ENCODE measurements around the gene CAPZA3. TPM values are rescaled to one million over a fixed set of nuclear protein-coding genes. Genes with fewer than 3 reads are reported as not detected.

The CAPZA3 gene
- total RNA-seq, 6 experiments from 2014 or later = 0.24 to 1.2 (median 0.26) TPM; not detected in 3

- no peaks in the 10 kb centered on the region for H3K4me1 ChIP-seq
- no peak for ATAC-seq
- no peak for TF ChIP-seq POLR2A (IDR thresholded peaks at IDR 0.05)
- no peak for TF ChIP-seq CTCF (IDR thresholded peaks at IDR 0.05)
- H3K27me3 ChIP-seq = no peaks in the 10 kb centered on the region
- intact Hi-C loops (cut with DNase I) = no loop called here
- H3K36me3 ChIP-seq = no peaks in the 10 kb centered on the region
- no peaks in the 10 kb centered on the region for H3K9me3 ChIP-seq
- no peak for DNase-seq
- H3K4me3 ChIP-seq = no peak overlapping the region
- no peak overlapping the region for H3K27ac ChIP-seq
These were observed 19.5 kb upstream of the CAPZA3 start for GRCh38 chr12:18718462-18718861.

GRCh38 chr12:18719922-18720510, 17.9 kb upstream of the CAPZA3 start:
- no peak for TF ChIP-seq POLR2A (IDR thresholded peaks at IDR 0.05)
- no peak for TF ChIP-seq CTCF (IDR thresholded peaks at IDR 0.05)
- intact Hi-C loops (cut with DNase I) = no loop called here
- 65% methylated on average over 3 of the region's 3 CpGs for WGBS (ENCODE audit: insufficient coverage, low coverage, low lambda C conversion rate, missing lambda C conversion rate)

GRCh38 chr12:18720690-18721089, 17.2 kb upstream of the CAPZA3 start:
- TF ChIP-seq CTCF (IDR thresholded peaks at IDR 0.05) = no peak
- Histone ChIP-seq H3K4me3 (no peak overlapping the region), H3K36me3 (no peaks in the 10 kb centered on the region), H3K4me1 (no peaks in the 10 kb centered on the region), H3K27ac (no peak overlapping the region), H3K27me3 (no peaks in the 10 kb centered on the region), H3K9me3 (no peaks in the 10 kb centered on the region)
- DNase-seq (no peak), ATAC-seq (no peak)
- intact Hi-C loops (cut with DNase I) = no loop called here

More at GRCh38 chr12:18719922-18720510, 17.9 kb upstream of the CAPZA3 start:
- ATAC-seq (no peak), DNase-seq (no peak)
- no peak overlapping the region for H3K27ac ChIP-seq
- no peaks in the 10 kb centered on the region for H3K9me3 ChIP-seq
- H3K27me3 ChIP-seq = no peaks in the 10 kb centered on the region
- no peak overlapping the region for H3K4me3 ChIP-seq
- H3K4me1 ChIP-seq = no peaks in the 10 kb centered on the region
- no peaks in the 10 kb centered on the region for H3K36me3 ChIP-seq

- 93% methylated on average over 1 of the region's 1 CpG for WGBS (ENCODE audit: insufficient coverage, low coverage, low lambda C conversion rate, missing lambda C conversion rate)
- DNase-seq (no peak), ATAC-seq (no peak)
- intact Hi-C loops (cut with DNase I) = no loop called here
- Histone ChIP-seq H3K27me3 (no peaks in the 10 kb centered on the region), H3K4me1 (no peaks in the 10 kb centered on the region), H3K27ac (no peak overlapping the region), H3K36me3 (no peaks in the 10 kb centered on the region), H3K9me3 (no peaks in the 10 kb centered on the region), H3K4me3 (no peak overlapping the region)
- no peak for TF ChIP-seq CTCF (IDR thresholded peaks at IDR 0.05)
- TF ChIP-seq POLR2A (IDR thresholded peaks at IDR 0.05) = no peak
These were observed 16.5 kb upstream of the CAPZA3 start for GRCh38 chr12:18721452-18721851.

- DNase-seq (no peak), ATAC-seq (no peak)
- 97% methylated on average over 2 of the region's 2 CpGs for WGBS (ENCODE audit: insufficient coverage, low coverage, low lambda C conversion rate, missing lambda C conversion rate)
- TF ChIP-seq CTCF (IDR thresholded peaks at IDR 0.05) (no peak), POLR2A (IDR thresholded peaks at IDR 0.05) (no peak)
- no peaks in the 10 kb centered on the region for H3K36me3 ChIP-seq
- H3K4me3 ChIP-seq = no peak overlapping the region
- no peaks in the 10 kb centered on the region for H3K9me3 ChIP-seq
- no peaks in the 10 kb centered on the region for H3K27me3 ChIP-seq
- no peak overlapping the region for H3K27ac ChIP-seq
- no peaks in the 10 kb centered on the region for H3K4me1 ChIP-seq
- intact Hi-C loops (cut with DNase I) = no loop called here
These were observed 14.2 kb upstream of the CAPZA3 start for GRCh38 chr12:18723752-18724151.
